HG03159 (cell line): Measurements from ENCODE around the gene GPRC5D.
A peak's percentile ranks its signal among the peaks of the same experiment; 100 is the strongest.

Experiments used
- ATAC-seq: cut with Tn5 transposase; IDR thresholded peaks from one replicate; pipeline ENCODE4 v1.9.1; 2021; ENCODE audit warnings: mild to moderate bottlenecking, moderate library complexity; ENCODE audit not compliant: unreplicated experiment

Gene GPRC5D

GRCh38 chr12:12952036-12952435, at the start of gene GPRC5D:
Gene GPRC5D, minus strand, starts transcription at chr12:12952170. Its CDS starts 1,786 bp downstream, at chr12:12950384.
- ATAC-seq: no peak

- ATAC-seq: no peak
These were observed 49.7 kb upstream of the GPRC5D start for GRCh38 chr12:13001775-13002040.

DNA sequence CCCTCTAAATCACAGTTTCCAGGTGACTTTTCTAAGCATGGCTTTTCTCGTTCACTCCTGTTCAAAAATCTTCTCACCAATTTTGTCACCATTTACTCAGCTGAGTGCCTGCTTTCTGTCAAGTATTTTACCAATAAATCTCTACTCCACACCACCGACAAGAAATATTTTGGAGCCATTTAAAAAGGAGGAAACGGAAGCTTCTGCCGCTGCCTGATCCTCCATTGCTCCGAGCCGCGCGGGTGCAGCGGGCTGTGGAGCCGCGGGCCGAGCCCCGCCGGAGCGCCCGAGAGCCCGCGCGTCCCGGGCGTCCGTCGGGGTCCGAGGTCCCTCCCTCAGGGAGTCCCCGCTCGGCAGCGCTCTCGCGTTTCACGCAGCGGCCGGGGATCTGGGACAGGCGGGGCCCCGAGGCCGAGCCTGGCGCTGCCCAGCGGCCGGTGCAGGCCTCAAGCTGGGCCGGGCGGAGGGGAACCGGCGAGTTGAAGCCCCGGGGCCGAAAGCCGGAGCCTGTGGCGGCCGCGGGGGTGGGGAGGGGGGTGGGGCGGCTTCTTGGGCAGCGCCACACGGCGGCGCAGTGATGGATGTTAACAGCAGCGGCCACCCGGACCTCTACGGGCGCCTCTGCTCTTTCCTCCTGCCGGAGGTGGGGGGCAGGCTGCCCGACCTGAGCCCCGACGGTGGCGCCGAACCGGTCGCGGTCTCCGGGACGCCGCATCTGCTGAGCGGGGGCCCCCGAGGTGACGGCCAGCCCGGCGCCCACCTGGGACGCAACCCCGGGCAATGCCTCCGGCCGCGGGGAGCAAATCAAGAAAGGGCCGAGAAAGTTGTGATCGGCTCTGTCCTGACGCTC, 49.2 kb upstream of the GPRC5D start:
- no peak for ATAC-seq

DNA sequence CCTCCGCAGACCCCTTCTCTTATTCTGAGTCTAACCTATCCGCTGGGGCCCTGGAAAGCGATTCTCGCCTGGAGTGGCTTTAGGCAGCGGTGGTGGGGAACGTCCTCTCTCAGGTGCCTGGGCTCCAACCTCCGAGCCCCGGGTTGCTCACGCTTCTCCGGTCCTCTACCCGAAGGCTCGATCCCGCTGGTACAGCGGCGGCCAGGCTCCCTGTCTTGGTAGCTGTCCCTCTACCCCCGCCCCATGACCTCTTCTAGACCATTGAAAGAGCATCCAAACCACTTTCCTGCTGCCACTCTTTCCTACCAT, 48.6 kb upstream of the GPRC5D start:
- ATAC-seq: peak; percentile 25

GRCh38 chr12:12999959-13000615, 48.1 kb upstream of the GPRC5D start, which contains the start of gene HEBP1:
Gene HEBP1, minus strand, starts transcription at chr12:13000265. Its CDS starts 151 bp downstream, at chr12:13000114.
- peak; percentile 81 for ATAC-seq

DNA sequence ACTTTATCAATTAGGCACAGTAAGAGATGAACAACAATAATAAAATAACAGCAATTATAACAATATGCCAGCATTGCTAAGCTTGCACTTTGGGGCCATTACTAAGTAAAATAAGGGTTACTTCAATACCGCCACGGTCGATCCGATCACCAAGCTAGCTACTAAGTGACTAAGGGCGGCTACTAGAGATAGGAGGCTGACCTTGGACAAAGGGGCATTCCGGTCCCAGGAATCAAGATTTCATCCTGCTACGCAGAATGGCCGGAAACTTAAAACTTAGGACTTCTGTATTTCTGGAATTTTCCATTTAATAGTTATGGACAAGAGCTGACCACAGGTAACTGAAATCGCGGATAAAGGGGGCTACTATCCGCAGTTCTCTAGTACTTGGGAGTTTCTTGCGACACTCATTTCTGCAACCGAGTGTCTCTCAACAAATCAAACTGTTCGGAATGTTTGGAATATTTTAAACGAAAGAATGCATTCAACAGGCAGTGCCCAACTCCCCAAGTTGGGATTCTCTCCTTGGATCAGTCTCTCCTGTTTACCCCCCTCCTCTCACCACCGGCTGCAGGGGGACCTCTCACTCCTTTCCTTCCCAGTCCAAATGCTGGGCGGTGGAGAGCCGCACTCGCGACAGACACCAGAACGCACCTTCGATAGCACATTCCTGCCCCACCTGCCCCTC, 47.4 kb upstream of the GPRC5D start:
- ATAC-seq: no peak

DNA sequence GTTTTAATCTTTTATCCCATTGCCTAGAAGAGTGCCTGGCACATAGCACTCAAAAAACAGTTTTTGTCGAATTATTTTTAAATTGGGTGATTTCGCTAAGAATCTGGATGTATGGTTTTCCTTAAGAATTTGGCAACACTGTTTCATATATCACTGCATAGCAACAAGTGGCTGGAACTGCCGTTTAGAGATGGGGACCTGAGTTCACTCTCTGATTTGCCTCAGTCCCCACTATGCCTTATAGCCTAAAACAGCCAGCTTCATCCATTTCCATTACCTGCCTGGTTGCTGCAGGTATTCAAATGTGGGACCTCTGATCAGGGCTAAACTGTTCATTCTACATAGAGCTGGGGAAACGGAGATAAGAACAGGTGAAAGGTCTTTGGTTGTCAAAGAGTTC, 46.3 kb upstream of the GPRC5D start:
- ATAC-seq: no peak

DNA sequence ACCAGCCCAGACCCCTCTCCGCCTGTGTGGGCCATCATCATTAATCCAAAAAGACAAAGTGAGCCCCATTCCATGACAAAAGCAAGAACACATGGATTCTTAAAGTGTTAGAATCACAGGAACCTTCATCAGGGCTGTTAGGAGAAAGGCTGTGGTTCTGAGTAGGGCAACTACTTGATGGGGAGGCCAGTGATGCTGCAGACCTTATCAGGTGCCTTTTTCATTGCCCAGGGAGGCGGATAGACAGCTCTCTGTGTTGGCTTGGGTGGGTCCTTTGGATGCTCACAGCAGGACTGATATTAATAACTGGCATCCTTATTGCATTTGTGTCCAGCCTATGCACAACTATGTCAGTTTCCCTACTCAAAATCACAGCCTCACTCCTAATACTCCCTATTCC, 45.8 kb upstream of the GPRC5D start:
- no peak for ATAC-seq

- ATAC-seq: no peak
These were observed 45.2 kb upstream of the GPRC5D start for GRCh38 chr12:12997156-12997555.

GRCh38 chr12:12996209-12996608, 44.2 kb upstream of the GPRC5D start:
- ATAC-seq: no peak

DNA sequence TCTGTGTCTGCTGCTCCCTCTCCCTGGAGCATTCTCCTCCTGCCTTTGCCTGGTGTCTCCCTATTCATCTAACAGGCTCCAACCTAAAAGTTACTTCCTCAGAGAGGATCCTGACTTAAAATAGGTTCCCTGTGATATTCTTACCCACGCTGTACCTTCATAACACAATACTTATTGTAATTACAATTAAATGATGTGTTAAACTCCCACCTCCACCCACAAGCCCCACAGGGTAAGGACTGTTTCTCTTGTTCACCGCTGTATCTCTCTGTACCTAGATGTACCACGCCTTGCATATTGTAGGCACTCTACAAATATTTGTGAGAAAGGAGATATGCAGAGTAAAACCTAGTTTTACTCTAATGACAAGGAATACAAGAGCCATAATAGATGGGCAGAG, 43.1 kb upstream of the GPRC5D start:
- no peak for ATAC-seq

DNA sequence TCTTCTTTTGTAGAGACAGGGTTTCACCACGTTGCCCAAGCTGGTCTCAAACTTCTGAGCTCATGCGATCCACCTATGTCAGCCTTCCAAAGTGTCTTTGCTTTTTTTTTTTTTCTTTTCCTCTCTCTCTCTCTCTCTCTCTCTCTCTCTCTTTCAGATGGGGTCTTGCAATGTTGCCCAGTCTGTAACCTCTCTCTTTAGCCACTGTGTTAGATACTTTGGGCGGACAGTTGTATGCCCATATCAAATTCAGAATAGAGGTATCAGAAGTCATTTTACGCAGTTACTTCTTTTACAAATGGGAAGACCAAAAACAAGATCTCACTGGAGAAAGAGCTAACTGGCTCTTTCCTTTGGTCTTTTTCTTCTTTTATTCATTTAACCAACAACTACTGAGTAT, 41.4 kb upstream of the GPRC5D start:
- ATAC-seq: no peak

DNA sequence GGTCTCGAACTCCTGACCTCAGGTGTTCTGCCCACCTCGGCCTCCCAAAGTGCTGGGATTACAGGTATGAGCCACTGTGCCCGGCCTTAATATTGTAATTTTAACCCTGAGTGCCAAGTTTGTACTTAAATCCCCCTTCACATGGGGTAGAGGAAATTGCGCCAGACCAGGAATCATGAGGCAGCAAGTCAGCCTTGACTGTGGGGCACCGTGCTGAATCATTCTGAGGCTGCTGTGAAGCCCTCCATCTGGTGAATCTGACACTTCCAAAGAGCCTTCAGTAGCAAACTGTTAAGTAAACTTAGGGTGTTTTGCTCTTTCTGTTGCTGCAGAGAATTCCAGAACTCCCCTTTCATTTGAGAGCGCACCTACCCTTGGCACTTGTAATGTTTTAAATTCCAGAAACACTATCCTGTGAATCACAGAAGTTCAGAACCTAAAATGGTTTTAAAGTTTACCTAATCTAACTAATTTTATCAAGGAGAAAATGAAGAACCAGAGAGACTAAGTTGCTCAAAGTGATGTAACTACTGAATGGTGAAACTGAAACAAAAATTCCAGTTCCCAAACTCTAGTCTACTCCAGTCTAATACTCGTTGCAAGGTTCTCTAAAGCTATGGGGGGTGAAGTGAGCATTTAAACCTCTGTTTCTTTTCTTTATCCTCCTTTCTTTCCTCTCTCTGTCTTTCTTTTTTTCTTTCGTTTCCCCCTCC, 40.6 kb upstream of the GPRC5D start:
- ATAC-seq: no peak

GRCh38 chr12:12990700-12991468, 38.9 kb upstream of the GPRC5D start:
- no peak for ATAC-seq

DNA sequence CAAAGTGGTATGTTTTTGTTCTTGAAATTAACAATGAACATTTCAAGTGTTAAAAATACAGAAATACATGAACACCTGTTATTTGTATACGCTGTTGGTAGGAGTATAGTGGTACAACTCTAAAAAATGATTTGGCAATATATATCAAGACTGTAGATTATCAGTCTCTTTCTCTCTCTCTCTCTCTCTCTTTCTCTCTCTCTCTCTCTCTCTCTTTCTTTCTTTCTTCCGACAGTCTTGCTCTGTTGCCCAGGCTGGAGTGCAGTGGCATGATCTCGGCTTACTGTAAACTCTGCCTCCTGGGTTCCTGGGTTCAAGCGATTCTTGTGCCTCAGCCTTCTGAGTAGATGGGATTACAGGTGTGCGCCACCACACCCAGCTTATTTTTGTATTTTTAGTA, 35.5 kb upstream of the GPRC5D start:
- no peak for ATAC-seq

DNA sequence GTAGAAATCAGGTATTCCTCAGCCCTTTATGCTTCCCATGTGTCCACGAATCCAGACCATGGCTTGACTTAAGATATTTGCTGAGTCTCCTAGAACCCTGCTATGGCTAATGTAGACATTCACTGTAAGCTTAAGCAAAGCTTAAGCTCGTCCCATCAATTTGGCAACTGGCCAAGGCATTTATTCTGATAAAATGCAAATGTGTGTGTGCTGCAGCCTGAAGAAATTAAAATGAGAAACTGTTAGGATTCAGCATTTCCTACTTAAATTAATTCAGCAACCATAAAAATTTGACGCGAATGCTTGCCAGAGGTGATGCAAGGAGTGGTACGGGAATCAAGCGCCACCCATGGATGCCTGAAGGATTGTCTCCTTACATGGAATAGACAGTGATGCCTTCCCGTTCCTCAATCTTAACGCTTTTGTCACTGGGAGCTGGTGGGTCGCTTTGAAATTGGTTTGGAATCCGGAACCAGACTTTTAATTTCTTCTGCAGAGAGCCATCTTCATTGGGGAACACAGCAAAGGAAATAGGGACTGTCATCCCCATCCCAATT, 34.9 kb upstream of the GPRC5D start:
- no peak for ATAC-seq

- no peak for ATAC-seq
These were observed 33.9 kb upstream of the GPRC5D start for GRCh38 chr12:12985817-12986408.

GRCh38 chr12:12984149-12984548, 32.2 kb upstream of the GPRC5D start:
- no peak for ATAC-seq

DNA sequence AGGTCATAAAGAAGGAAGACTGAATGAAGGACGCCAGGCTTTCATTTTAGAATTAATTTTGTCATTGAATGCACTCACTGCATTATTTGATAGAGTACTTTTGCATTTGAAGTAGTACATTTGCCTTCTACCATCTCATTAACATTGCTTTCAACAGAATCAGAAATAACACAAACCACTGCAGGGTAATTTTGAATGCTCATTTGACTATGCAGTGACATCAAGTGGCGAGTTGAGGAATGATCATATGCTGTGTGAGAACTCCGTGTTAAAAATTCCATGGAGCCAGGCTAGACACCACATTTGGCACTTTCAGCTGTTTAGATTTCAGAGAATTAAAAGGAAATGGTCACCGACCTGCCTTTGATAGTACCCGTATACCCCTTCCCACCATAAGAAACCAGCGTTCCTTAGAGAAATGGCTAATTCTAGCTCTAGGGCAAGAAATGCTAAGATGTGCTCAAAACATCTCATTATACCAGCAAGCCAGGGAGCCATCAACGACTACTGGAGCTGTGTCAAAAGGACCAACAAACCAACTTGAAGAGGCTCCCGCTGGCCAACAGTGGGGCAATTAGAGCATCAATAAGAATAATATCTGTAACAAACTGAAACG, 31.6 kb upstream of the GPRC5D start:
- ATAC-seq: no peak

DNA sequence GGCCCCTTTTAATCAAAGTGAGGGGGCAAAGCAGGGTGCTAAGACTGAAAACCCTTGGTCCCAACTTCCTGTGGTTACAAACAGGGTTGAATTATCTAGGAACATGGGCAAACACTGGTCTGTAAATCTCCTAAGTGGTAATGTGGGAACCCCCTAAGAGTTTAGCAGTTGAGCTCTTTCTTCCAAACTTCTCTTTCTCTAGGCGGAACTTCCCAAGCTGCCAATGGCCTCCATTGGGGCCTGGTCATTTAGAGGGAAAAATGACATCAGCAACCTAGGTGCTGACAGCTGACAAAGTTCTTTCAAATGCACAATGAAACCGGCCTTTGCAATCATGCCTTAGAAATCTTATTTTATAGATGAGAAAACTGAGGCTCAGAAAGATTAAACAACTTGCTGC, 30.4 kb upstream of the GPRC5D start:
- no peak for ATAC-seq
